HCT116 (cell line): ENCODE results near the gene NDRG3. TPM values are rescaled to one million over a fixed set of nuclear protein-coding genes. Genes with fewer than 3 reads are reported as not detected.

Experiments
- ATAC-seq: fragments of 200-7000 bp; cut with Tn5 transposase; 2 replicates; pipeline ENCODE4 v1.9.1; 2020; ENCODE audit warnings: mild to moderate bottlenecking, moderate library complexity
- BruUV-seq: library from RNA; stranded (reverse); fragments of 400-500 nt; replicated peaks from 2 replicates; lab custom pipeline; 2021; lab: Mats Ljungman, UMichigan
- CTCF ChIA-PET: fragments of 300-600 bp; sonication (Branson Sonifier 250); formaldehyde crosslinking; loops from one replicate; lab custom pipeline; 2021; ENCODE audit warnings: antibody characterized with exemption; lab: Charles Lee
- POLR2A ChIA-PET: fragments of 300-600, 350-600 bp; sonication (Branson Sonifier 250); formaldehyde crosslinking; loops from one replicate; lab custom pipeline; 2021; ENCODE audit warnings: antibody characterized with exemption; lab: Charles Lee
- RAD21 ChIA-PET, 2 experiments: fragments of 300-600 bp; sonication (Branson Sonifier 250); formaldehyde crosslinking; loops; one replicate each; lab custom pipeline; 2023; ENCODE audit warnings: low total read pairs in 2 of 2; ENCODE audit not compliant: uncharacterized antibody in 2 of 2, unreplicated experiment in 2 of 2, low non-redundant PET in 1 of 2; lab: Charles Lee
- DNase-seq: peaks from one replicate; pipeline ENCODE4 v3.0.0-alpha.2; 2010; ENCODE audit warnings: low read depth, low spot score
- H2AFZ ChIP-seq: fragments of 200-600 bp; shearing (Covaris generic), sonication (generic); 2 replicates; pipeline ENCODE4 v1.6.1; 2017; ENCODE audit warnings: low read depth, mixed run types, mixed read lengths, antibody characterized with exemption, low read length; ENCODE audit not compliant: poor library complexity, severe bottlenecking
- H3K27ac ChIP-seq: 2 replicates; pipeline ENCODE4 v1.5.1; 2012; ENCODE audit warnings: low read depth, low read length
- H3K27me3 ChIP-seq: fragments of 200-600 bp; sonication (generic); 2 replicates; pipeline ENCODE4 v1.6.1; 2016; ENCODE audit warnings: mixed run types, low read length, mixed read lengths; ENCODE audit not compliant: insufficient read depth
- H3K36me3 ChIP-seq, 2 experiments: fragments of 200-500 bp in 1 of 2; fragments of 200-600 bp in 1 of 2; sonication (Bioruptor generic) in 1 of 2; sonication (generic) in 1 of 2; 2 replicates each; pipeline versions ENCODE4 v1.5.1 to v1.6.1; 2014 to 2016; ENCODE audit warnings: low read length in 2 of 2, inconsistent platforms in 1 of 2, mixed read lengths in 1 of 2, mixed run types in 1 of 2; ENCODE audit not compliant: insufficient read depth in 2 of 2, control insufficient read depth in 1 of 2
- H3K4me1 ChIP-seq, 2 experiments: fragments of 200-600 bp in 1 of 2; sonication (generic) in 1 of 2; 2 replicates each; pipeline versions ENCODE4 v1.5.1 to v1.6.1; 2012 to 2017; ENCODE audit warnings: low read length in 2 of 2, inconsistent platforms in 1 of 2, mild to moderate bottlenecking in 1 of 2, mixed read lengths in 1 of 2, mixed run types in 1 of 2, moderate library complexity in 1 of 2; ENCODE audit not compliant: insufficient read depth in 2 of 2, control insufficient read depth in 1 of 2
- H3K4me2 ChIP-seq: fragments of 200-600 bp; sonication (generic); 2 replicates; pipeline ENCODE4 v1.6.1; 2017; ENCODE audit warnings: mixed run types, low read length, mixed read lengths
- H3K4me3 ChIP-seq, 2 experiments: fragments of 200-600 bp in 1 of 2; sonication (generic) in 1 of 2; replicated peaks in 1 of 2; 2 replicates each; pipeline ENCODE4 v1.5.1; 2011 to 2016; ENCODE audit warnings: low read length in 2 of 2, control low read depth in 1 of 2, low read depth in 1 of 2, mild to moderate bottlenecking in 1 of 2, mixed read lengths in 1 of 2, mixed run types in 1 of 2
- H3K79me2 ChIP-seq: fragments of 200-600 bp; sonication (generic); 2 replicates; pipeline ENCODE4 v1.6.1; 2017; ENCODE audit warnings: mild to moderate bottlenecking, mixed run types, low read length, moderate library complexity, mixed read lengths; ENCODE audit not compliant: insufficient read depth
- H3K9ac ChIP-seq: fragments of 200-600 bp; sonication (generic); 2 replicates; pipeline ENCODE4 v1.6.1; 2016; ENCODE audit warnings: low read length, mixed read lengths
- H3K9me2 ChIP-seq: fragments of 200-600 bp; sonication (generic), shearing (Covaris generic); 2 replicates; pipeline ENCODE4 v1.6.1; 2017; ENCODE audit warnings: mixed run types, mild to moderate bottlenecking, moderate library complexity; ENCODE audit not compliant: insufficient read depth
- H3K9me3 ChIP-seq, 2 experiments: fragments of 200-500 bp in 1 of 2; fragments of 200-600 bp in 1 of 2; sonication (Bioruptor generic) in 1 of 2; sonication (generic) in 1 of 2; 2 replicates each; pipeline ENCODE4 v1.6.1; 2014 to 2017; ENCODE audit warnings: low read length in 2 of 2, mixed read lengths in 2 of 2, inconsistent platforms in 1 of 2, low read depth in 1 of 2, mild to moderate bottlenecking in 1 of 2, mixed run types in 1 of 2, moderate library complexity in 1 of 2; ENCODE audit not compliant: control insufficient read depth in 1 of 2, insufficient read depth in 1 of 2
- H4K20me1 ChIP-seq: fragments of 200-600 bp; sonication (generic), shearing (Covaris generic); 2 replicates; pipeline ENCODE4 v1.6.1; 2017; ENCODE audit warnings: mixed run types, mild to moderate bottlenecking, moderate library complexity; ENCODE audit not compliant: insufficient read depth
- CBX3 ChIP-seq: IDR thresholded peaks from 2 replicates; pipeline ENCODE4 v1.6.1; 2012; ENCODE audit warnings: low read depth
- EGR1 ChIP-seq: IDR thresholded peaks from 2 replicates; pipeline ENCODE4 v1.6.1; 2012; ENCODE audit warnings: low read depth
- EZH2 ChIP-seq: fragments of 200-600 bp; sonication (generic); IDR thresholded peaks from 2 replicates; pipeline ENCODE4 v1.6.1; 2017; ENCODE audit warnings: antibody characterized with exemption, mixed run types
- EZH2phosphoT487 ChIP-seq: fragments of 200-600 bp; IDR thresholded peaks from 2 replicates; pipeline ENCODE4 v1.6.1; 2018; ENCODE audit warnings: antibody characterized with exemption, borderline replicate concordance
- FOSL1 ChIP-seq: IDR thresholded peaks from 2 replicates; pipeline ENCODE4 v1.6.1; 2012; ENCODE audit warnings: low read depth
- MAX ChIP-seq: IDR thresholded peaks from 2 replicates; pipeline ENCODE4 v1.6.1; 2012
- POLR2A ChIP-seq: IDR thresholded peaks from 2 replicates; pipeline ENCODE4 v1.7.0; 2011; ENCODE audit warnings: borderline replicate concordance; ENCODE audit not compliant: insufficient read depth, insufficient read length; ENCODE audit errors: extremely low read depth
- RAD21 ChIP-seq: IDR thresholded peaks from 2 replicates; pipeline ENCODE4 v1.6.1; 2012; ENCODE audit warnings: low read depth, mild to moderate bottlenecking
- SIN3A ChIP-seq: IDR thresholded peaks from 2 replicates; pipeline ENCODE4 v1.6.1; 2012; ENCODE audit warnings: low read depth
- SP1 ChIP-seq: IDR thresholded peaks from 2 replicates; pipeline ENCODE4 v1.6.1; 2012; ENCODE audit warnings: low read depth
- SRF ChIP-seq: IDR thresholded peaks from 2 replicates; pipeline ENCODE4 v1.6.1; 2012; ENCODE audit warnings: low read depth
- ZBTB33 ChIP-seq: IDR thresholded peaks from 2 replicates; pipeline ENCODE4 v1.6.1; 2011; ENCODE audit warnings: mild to moderate bottlenecking, low read length, moderate library complexity; ENCODE audit not compliant: insufficient replicate concordance; ENCODE audit errors: extremely low read depth
- ZFX ChIP-seq: fragments of 450-650 bp; IDR thresholded peaks from 2 replicates; pipeline ENCODE4 v1.6.1; 2017
- ZNF274 ChIP-seq: fragments of 200-500 bp; sonication (Bioruptor generic); IDR thresholded peaks from 2 replicates; pipeline ENCODE4 v1.6.1; 2014; ENCODE audit warnings: mild to moderate bottlenecking, low read depth, low read length, inconsistent platforms
- intact Hi-C: fragments of 100-400 bp; cut with micrococcal nuclease; formaldehyde crosslinking; loops from 2 replicates; pipeline ENCODE4 v1.10.0; 2022
- total RNA-seq: library from RNA; stranded (reverse); gene quantifications from one replicate; pipeline ENCODE4 v1.2.1, GENCODE V29; 2021; ENCODE audit not compliant: unreplicated experiment

The NDRG3 gene
- total RNA-seq, 1 experiment from 2014 or later: 29.3 TPM

- H3K36me3 ChIP-seq: no peaks in the 10 kb centered on the region; a peak in 1 of 4 replicates
These were observed 28.9 kb downstream of the NDRG3 start for GRCh38 chr20:36717021-36717420.

GRCh38 chr20:36712775-36713174, 33.1 kb downstream of the NDRG3 start:
- Histone ChIP-seq H3K4me1 (no peaks in the 10 kb centered on the region), H3K9ac (no peak overlapping the region), H3K4me2 (no peak overlapping the region), H3K9me3 (no peaks in the 10 kb centered on the region)
- POLR2A ChIA-PET: no interaction called here
- intact Hi-C loops: no loop called here
- RAD21 ChIA-PET: no interaction called here
- TF ChIP-seq ZBTB33: no peak
- TF ChIP-seq EZH2: no peak
- no peak for TF ChIP-seq POLR2A
- TF ChIP-seq, all 23 proteins: peak for 0
- no peak overlapping the region for H3K27ac ChIP-seq
- no peaks in the 10 kb centered on the region for H4K20me1 ChIP-seq
- CTCF ChIA-PET: no interaction called here
- no peak for DNase-seq
- no peaks in the 10 kb centered on the region for H3K36me3 ChIP-seq
- no TSS peak for BruUV-seq
- H3K9me2 ChIP-seq: no peaks in the 10 kb centered on the region
- no peak overlapping the region for H3K4me3 ChIP-seq
- no peaks in the 10 kb centered on the region for H3K27me3 ChIP-seq
- no peak overlapping the region for H2AFZ ChIP-seq
- H3K79me2 ChIP-seq: no peaks in the 10 kb centered on the region
- ATAC-seq: no peak

More at GRCh38 chr20:36717021-36717420, 28.9 kb downstream of the NDRG3 start:
- Histone ChIP-seq H3K9me2 (no peaks in the 10 kb centered on the region), H3K9me3 (no peaks in the 10 kb centered on the region), H3K27me3 (no peaks in the 10 kb centered on the region), H2AFZ (no peak overlapping the region), H3K4me1 (no peaks in the 10 kb centered on the region)
- no peak for ATAC-seq
- no TSS peak for BruUV-seq
- TF ChIP-seq FOSL1 (no peak), SRF (no peak), EZH2 (no peak), ZNF274 (no peak), MAX (no peak), EZH2phosphoT487 (no peak), RAD21 (no peak), EGR1 (no peak), CBX3 (no peak), SIN3A (no peak), SP1 (no peak), ZFX (no peak)
- TF ChIP-seq, all 23 proteins: peak for 0
- CTCF ChIA-PET: no interaction called here
- H3K4me3 ChIP-seq: no peak overlapping the region
- H3K9ac ChIP-seq: no peak overlapping the region
- RAD21 ChIA-PET: no interaction called here
- POLR2A ChIA-PET: no interaction called here
- H3K27ac ChIP-seq: no peak overlapping the region
- DNase-seq: no peak
- no peaks in the 10 kb centered on the region for H3K79me2 ChIP-seq
- no peaks in the 10 kb centered on the region for H4K20me1 ChIP-seq
- H3K4me2 ChIP-seq: no peak overlapping the region
- intact Hi-C loops: no loop called here
